Panc1 (cell line): ENCODE results near the gene CRYBG1. TPM values are rescaled to one million over a fixed set of nuclear protein-coding genes. Genes with fewer than 3 reads are reported as not detected.

Experiments
- ATAC-seq: fragments of 200-7000 bp; cut with Tn5 transposase; 2 replicates; pipeline ENCODE4 v1.9.1; 2020; ENCODE audit warnings: mild to moderate bottlenecking, moderate library complexity
- BruUV-seq: library from RNA; stranded (reverse); fragments of 400-500 nt; replicated peaks from 2 replicates; lab custom pipeline; 2021; lab: Mats Ljungman, UMichigan
- CTCF ChIA-PET: fragments of 300-600 bp; sonication (Branson Sonifier 250); formaldehyde crosslinking; loops from one replicate; lab custom pipeline; 2022; ENCODE audit warnings: antibody characterized with exemption; lab: Charles Lee
- POLR2A ChIA-PET: fragments of 300-600 bp; sonication (Branson Sonifier 250); formaldehyde crosslinking; loops from one replicate; lab custom pipeline; 2022; ENCODE audit warnings: antibody characterized with exemption; lab: Charles Lee
- DNase-seq: peaks from one replicate; pipeline ENCODE4 v3.0.0-alpha.2; 2010; ENCODE audit warnings: low read depth, low spot score
- H3K27ac ChIP-seq: 2 replicates; pipeline ENCODE4 v1.5.1; 2011; ENCODE audit warnings: mild to moderate bottlenecking, low read length, inconsistent platforms
- H3K27me3 ChIP-seq: fragments of 200-500 bp; sonication (Bioruptor generic); 2 replicates; pipeline ENCODE4 v1.6.0; 2014; ENCODE audit warnings: low read length, inconsistent platforms; ENCODE audit not compliant: control insufficient read depth, insufficient read depth
- H3K36me3 ChIP-seq: fragments of 200-500 bp; sonication (Bioruptor generic); 2 replicates; pipeline ENCODE4 v1.5.1; 2014; ENCODE audit warnings: inconsistent platforms, mild to moderate bottlenecking, low read length, moderate library complexity; ENCODE audit not compliant: control insufficient read depth, insufficient read depth
- H3K4me1 ChIP-seq: 2 replicates; pipeline ENCODE4 v1.5.1; 2011; ENCODE audit warnings: inconsistent platforms, mild to moderate bottlenecking, low read length, moderate library complexity; ENCODE audit not compliant: control insufficient read depth, insufficient read depth
- H3K4me3 ChIP-seq, 2 experiments: 2 replicates each; pipeline ENCODE4 v1.5.1; 2011 to 2012; ENCODE audit warnings: low read depth in 2 of 2, low read length in 2 of 2, mild to moderate bottlenecking in 2 of 2, inconsistent platforms in 1 of 2, moderate library complexity in 1 of 2
- H3K9me3 ChIP-seq: fragments of 200-500 bp; sonication (Bioruptor generic); 2 replicates; pipeline ENCODE4 v1.5.1; 2014; ENCODE audit warnings: low read depth, mild to moderate bottlenecking, inconsistent platforms, low read length, moderate library complexity; ENCODE audit not compliant: control insufficient read depth, insufficient read depth
- POLR2AphosphoS5 ChIP-seq: IDR thresholded peaks from 2 replicates; pipeline ENCODE4 v1.6.1; 2012; ENCODE audit warnings: mild to moderate bottlenecking, low read depth, low read length, moderate library complexity
- SIN3A ChIP-seq: IDR thresholded peaks from 2 replicates; pipeline ENCODE4 v1.6.1; 2012; ENCODE audit warnings: low read depth, mild to moderate bottlenecking, low read length, moderate library complexity, borderline replicate concordance; ENCODE audit not compliant: insufficient read depth
- TCF7L2 ChIP-seq: IDR thresholded peaks from 2 replicates; pipeline ENCODE4 v1.6.1; 2011; ENCODE audit warnings: mild to moderate bottlenecking, low read depth, low read length, inconsistent platforms
- in situ Hi-C: cut with HindIII; loops from 2 replicates; pipeline ENCODE4 v1.10.0; 2016; ENCODE audit warnings: low sequenced_read_pairs, low pct_unique_long_range_greater_than_20kb
- intact Hi-C: fragments of 100-400 bp; cut with micrococcal nuclease; formaldehyde crosslinking; loops from one replicate; pipeline ENCODE4 v1.10.0; 2022; ENCODE audit not compliant: unreplicated experiment
- total RNA-seq: library from RNA; stranded (reverse); gene quantifications from one replicate; pipeline ENCODE4 v1.2.1, GENCODE V29; 2021; ENCODE audit not compliant: unreplicated experiment
- TF ChIP-seq, protein P1 (sequence below): fragments of 450-650 bp; IDR thresholded peaks from 2 replicates; pipeline ENCODE4 v1.5.1; 2017; ENCODE audit warnings: mild to moderate bottlenecking
- TF ChIP-seq, protein P2 (sequence below), 2 experiments: IDR thresholded peaks; 2 replicates each; pipeline ENCODE4 v1.6.1; 2011 to 2012; ENCODE audit warnings: low read depth in 2 of 2, control low read depth in 1 of 2, low read length in 1 of 2, mild to moderate bottlenecking in 1 of 2, moderate library complexity in 1 of 2; ENCODE audit not compliant: insufficient read depth in 1 of 2

CRYBG1 gene
- total RNA-seq, 1 experiment from 2014 or later: 32.3 TPM

DNA sequence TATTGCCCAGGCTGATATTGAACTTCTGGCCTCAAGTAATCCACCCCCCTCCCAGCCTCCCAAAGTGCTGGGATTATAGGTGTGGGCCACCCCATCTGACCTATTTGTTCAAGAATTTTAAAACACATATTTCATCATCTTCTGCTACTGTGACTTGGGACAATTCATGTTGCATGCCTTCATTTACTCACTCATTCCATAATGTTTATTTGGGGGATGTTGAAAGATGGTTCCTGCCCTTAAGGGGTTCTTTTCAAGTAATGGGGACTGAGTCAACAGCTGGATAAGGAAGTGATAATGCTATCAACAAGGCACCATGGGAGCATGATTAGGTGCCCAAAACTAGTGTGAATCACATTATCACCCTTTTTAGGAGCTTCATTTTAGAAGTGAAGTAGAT lies 62.0 kb downstream of the CRYBG1 start:
- in situ Hi-C loops (no loop called here), intact Hi-C loops (no loop called here)
- no peaks in the 10 kb centered on the region for H3K4me1 ChIP-seq
- no peaks in the 10 kb centered on the region for H3K36me3 ChIP-seq
- ATAC-seq (no peak), DNase-seq (no peak)
- ChIA-PET CTCF (no interaction called here), POLR2A (interaction anchor here (0.6 kb wide), 1 partner anchor 1341 kb away, joined by 3 read pairs; no protein-coding TSS in a partner anchor)
- BruUV-seq: no TSS peak
- H3K27me3 ChIP-seq: peaks cover 14% of the 10 kb centered on the region; the same call in 1 of the 2 replicates
- no peaks in the 10 kb centered on the region for H3K9me3 ChIP-seq
- no peak overlapping the region for H3K27ac ChIP-seq
- no peak overlapping the region for H3K4me3 ChIP-seq
- TF ChIP-seq, protein P1, sequence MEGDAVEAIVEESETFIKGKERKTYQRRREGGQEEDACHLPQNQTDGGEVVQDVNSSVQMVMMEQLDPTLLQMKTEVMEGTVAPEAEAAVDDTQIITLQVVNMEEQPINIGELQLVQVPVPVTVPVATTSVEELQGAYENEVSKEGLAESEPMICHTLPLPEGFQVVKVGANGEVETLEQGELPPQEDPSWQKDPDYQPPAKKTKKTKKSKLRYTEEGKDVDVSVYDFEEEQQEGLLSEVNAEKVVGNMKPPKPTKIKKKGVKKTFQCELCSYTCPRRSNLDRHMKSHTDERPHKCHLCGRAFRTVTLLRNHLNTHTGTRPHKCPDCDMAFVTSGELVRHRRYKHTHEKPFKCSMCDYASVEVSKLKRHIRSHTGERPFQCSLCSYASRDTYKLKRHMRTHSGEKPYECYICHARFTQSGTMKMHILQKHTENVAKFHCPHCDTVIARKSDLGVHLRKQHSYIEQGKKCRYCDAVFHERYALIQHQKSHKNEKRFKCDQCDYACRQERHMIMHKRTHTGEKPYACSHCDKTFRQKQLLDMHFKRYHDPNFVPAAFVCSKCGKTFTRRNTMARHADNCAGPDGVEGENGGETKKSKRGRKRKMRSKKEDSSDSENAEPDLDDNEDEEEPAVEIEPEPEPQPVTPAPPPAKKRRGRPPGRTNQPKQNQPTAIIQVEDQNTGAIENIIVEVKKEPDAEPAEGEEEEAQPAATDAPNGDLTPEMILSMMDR: no peak
- TF ChIP-seq SIN3A: no peak
- TF ChIP-seq, protein P2, sequence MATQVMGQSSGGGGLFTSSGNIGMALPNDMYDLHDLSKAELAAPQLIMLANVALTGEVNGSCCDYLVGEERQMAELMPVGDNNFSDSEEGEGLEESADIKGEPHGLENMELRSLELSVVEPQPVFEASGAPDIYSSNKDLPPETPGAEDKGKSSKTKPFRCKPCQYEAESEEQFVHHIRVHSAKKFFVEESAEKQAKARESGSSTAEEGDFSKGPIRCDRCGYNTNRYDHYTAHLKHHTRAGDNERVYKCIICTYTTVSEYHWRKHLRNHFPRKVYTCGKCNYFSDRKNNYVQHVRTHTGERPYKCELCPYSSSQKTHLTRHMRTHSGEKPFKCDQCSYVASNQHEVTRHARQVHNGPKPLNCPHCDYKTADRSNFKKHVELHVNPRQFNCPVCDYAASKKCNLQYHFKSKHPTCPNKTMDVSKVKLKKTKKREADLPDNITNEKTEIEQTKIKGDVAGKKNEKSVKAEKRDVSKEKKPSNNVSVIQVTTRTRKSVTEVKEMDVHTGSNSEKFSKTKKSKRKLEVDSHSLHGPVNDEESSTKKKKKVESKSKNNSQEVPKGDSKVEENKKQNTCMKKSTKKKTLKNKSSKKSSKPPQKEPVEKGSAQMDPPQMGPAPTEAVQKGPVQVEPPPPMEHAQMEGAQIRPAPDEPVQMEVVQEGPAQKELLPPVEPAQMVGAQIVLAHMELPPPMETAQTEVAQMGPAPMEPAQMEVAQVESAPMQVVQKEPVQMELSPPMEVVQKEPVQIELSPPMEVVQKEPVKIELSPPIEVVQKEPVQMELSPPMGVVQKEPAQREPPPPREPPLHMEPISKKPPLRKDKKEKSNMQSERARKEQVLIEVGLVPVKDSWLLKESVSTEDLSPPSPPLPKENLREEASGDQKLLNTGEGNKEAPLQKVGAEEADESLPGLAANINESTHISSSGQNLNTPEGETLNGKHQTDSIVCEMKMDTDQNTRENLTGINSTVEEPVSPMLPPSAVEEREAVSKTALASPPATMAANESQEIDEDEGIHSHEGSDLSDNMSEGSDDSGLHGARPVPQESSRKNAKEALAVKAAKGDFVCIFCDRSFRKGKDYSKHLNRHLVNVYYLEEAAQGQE (IDR thresholded peaks at IDR 0.05; ENCODE audit: insufficient read depth in 1 of 2, low read depth in 2 of 2, low read length in 1 of 2): no peak
- no peak for TF ChIP-seq POLR2AphosphoS5
- no peak for TF ChIP-seq TCF7L2

DNA sequence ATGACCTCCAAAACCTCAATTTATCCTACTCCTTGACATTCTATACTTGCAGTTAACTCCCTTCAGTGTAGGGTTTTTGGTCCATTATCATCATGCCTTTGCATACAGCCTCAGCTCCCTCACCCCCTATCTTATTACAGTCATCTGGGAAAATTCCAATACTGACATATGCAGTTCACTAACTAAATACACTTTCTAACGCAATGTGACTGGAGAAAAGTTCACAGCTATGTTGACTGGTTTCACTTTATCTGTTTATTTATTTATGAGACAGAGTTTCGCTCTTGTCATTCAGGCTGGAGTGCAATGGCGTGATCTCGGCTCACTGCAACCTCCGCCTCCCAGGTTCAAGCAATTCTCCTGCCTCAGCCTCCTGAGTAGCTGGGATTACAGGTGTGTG lies 64.9 kb downstream of the CRYBG1 start:
- ChIA-PET CTCF (no interaction called here), POLR2A (interaction anchor here (0.6 kb wide), 1 partner anchor 941 kb away, joined by 3 read pairs; no protein-coding TSS in a partner anchor)
- H3K36me3 ChIP-seq: no peaks in the 10 kb centered on the region
- no peak overlapping the region for H3K27ac ChIP-seq
- DNase-seq: no peak
- no peak for ATAC-seq
- peaks cover 9% of the 10 kb centered on the region; the same call in 1 of the 2 replicates for H3K27me3 ChIP-seq
- intact Hi-C loops (no loop called here), in situ Hi-C loops (no loop called here)
- no peaks in the 10 kb centered on the region for H3K4me1 ChIP-seq
- H3K9me3 ChIP-seq: no peaks in the 10 kb centered on the region
- no peak for TF ChIP-seq SIN3A
- TF ChIP-seq, protein P2 (IDR thresholded peaks at IDR 0.05; ENCODE audit: insufficient read depth in 1 of 2, low read depth in 2 of 2, low read length in 1 of 2): no peak
- TF ChIP-seq, protein P1: no peak
- H3K4me3 ChIP-seq: no peak overlapping the region
- no TSS peak for BruUV-seq
